RPMI7951 (cell line): ENCODE measurements around the gene ACTL8. TPM values are rescaled to one million over a fixed set of nuclear protein-coding genes. Genes with fewer than 3 reads are reported as not detected.

Experiments used
- DNase-seq: peaks from one replicate; pipeline ENCODE4 v3.0.0-alpha.2; 2012; ENCODE audit warnings: low read depth
- total RNA-seq: library from RNA; depleted of rRNA; stranded (reverse); fragments of >200 nt; shearing (Covaris generic); gene quantifications from 2 replicates; pipeline ENCODE4 v1.2.3, GENCODE V29; 2014

ACTL8 gene
- total RNA-seq, 1 experiment from 2014 or later = 0.48 TPM

- no peak for DNase-seq
These were observed 89.2 kb downstream of the ACTL8 start for GRCh38 chr1:17844185-17844826.

- no peak for DNase-seq
These were observed 90.5 kb downstream of the ACTL8 start for GRCh38 chr1:17845583-17845982.

- DNase-seq = no peak
These were observed 91.2 kb downstream of the ACTL8 start for GRCh38 chr1:17846341-17846740.

- DNase-seq = no peak
These were observed 92.0 kb downstream of the ACTL8 start for GRCh38 chr1:17847111-17847510.

GRCh38 chr1:17849216-17849615 is 94.1 kb downstream of the ACTL8 start:
- DNase-seq = peak; percentile 29

GRCh38 chr1:17851056-17851455 is 95.9 kb downstream of the ACTL8 start:
- DNase-seq = no peak

GRCh38 chr1:17852383-17852782 is 97.2 kb downstream of the ACTL8 start:
- DNase-seq = no peak

GRCh38 chr1:17853241-17853935 is 98.3 kb downstream of the ACTL8 start:
- no peak for DNase-seq

- no peak for DNase-seq
These were observed 101.5 kb downstream of the ACTL8 start for GRCh38 chr1:17856496-17857108.

- no peak for DNase-seq
These were observed 102.0 kb downstream of the ACTL8 start for GRCh38 chr1:17857109-17857499.

- peak; percentile 67 for DNase-seq
These were observed 102.9 kb downstream of the ACTL8 start for GRCh38 chr1:17857996-17858395.

- DNase-seq = no peak
These were observed 105.7 kb downstream of the ACTL8 start for GRCh38 chr1:17860812-17861211.

GRCh38 chr1:17861685-17862084 is 106.6 kb downstream of the ACTL8 start:
- peak; percentile 80 for DNase-seq

- DNase-seq = no peak
These were observed 107.0 kb downstream of the ACTL8 start for GRCh38 chr1:17862121-17862520.

- DNase-seq = peak; percentile 88
These were observed 111.0 kb downstream of the ACTL8 start for GRCh38 chr1:17865912-17866739.

- no peak for DNase-seq
These were observed 111.6 kb downstream of the ACTL8 start for GRCh38 chr1:17866740-17867029.

- DNase-seq = no peak
These were observed 112.3 kb downstream of the ACTL8 start for GRCh38 chr1:17867470-17867869.

GRCh38 chr1:17869815-17870214 is 114.7 kb downstream of the ACTL8 start:
- no peak for DNase-seq

- DNase-seq = no peak
These were observed 115.5 kb downstream of the ACTL8 start for GRCh38 chr1:17870679-17871078.

- DNase-seq = peak; percentile 28
These were observed 118.0 kb downstream of the ACTL8 start for GRCh38 chr1:17873007-17873675.

GRCh38 chr1:17874231-17874630 is 119.1 kb downstream of the ACTL8 start:
- DNase-seq = peak; percentile 90

GRCh38 chr1:17874710-17875109 is 119.6 kb downstream of the ACTL8 start:
- DNase-seq = peak; percentile 60
